Tibial artery (tissue), 4 donors: ENCODE data around the gene RAB11FIP4.

Experiments
- DNase-seq, 2 donors: peaks; one replicate each; pipeline ENCODE4 v3.0.0-alpha.2; 2019
- H3K27ac ChIP-seq, 2 donors: fragments of 200-600 bp; sonication (generic) in 1 of 2; 1 replicate in 1 of 2; 2 replicates in 1 of 2; pipeline ENCODE4 v1.5.1; 2018 to 2019; ENCODE audit warnings: mild to moderate bottlenecking in 1 of 2
- H3K27me3 ChIP-seq, 2 donors: fragments of 200-600 bp; sonication (generic) in 1 of 2; one replicate each; pipeline versions ENCODE4 v1.5.1 to v1.6.0; 2016 to 2019
- H3K36me3 ChIP-seq, 3 donors: fragments of 200-600 bp; sonication (generic) in 2 of 3; one replicate each; pipeline ENCODE4 v1.5.1; 2016 to 2019; ENCODE audit warnings: mild to moderate bottlenecking in 2 of 3
- H3K4me1 ChIP-seq, 4 donors: fragments of 200-600 bp; sonication (generic) in 2 of 4; 1 replicate in 3 of 4; 2 replicates in 1 of 4; pipeline ENCODE4 v1.5.1; 2016 to 2019
- H3K4me3 ChIP-seq, 2 donors: fragments of 200-600 bp; sonication (generic) in 1 of 2; 1 replicate in 1 of 2; 2 replicates in 1 of 2; pipeline ENCODE4 v1.5.1; 2018 to 2019; ENCODE audit warnings: mild to moderate bottlenecking in 2 of 2
- H3K9me3 ChIP-seq, 3 donors: fragments of 200-600 bp; sonication (generic) in 1 of 3; one replicate each; pipeline ENCODE4 v1.5.1; 2016 to 2019
- CTCF ChIP-seq, 2 experiments: fragments of 200-600 bp in 1 of 2; fragments of 450-650 bp in 1 of 2; IDR thresholded peaks; one replicate each; pipeline ENCODE4 v1.5.1; 2017 to 2019; ENCODE audit warnings: antibody characterized with exemption in 2 of 2, mild to moderate bottlenecking in 1 of 2, moderate library complexity in 1 of 2
- intact Hi-C: fragments of 100-400 bp; cut with DNase I; formaldehyde crosslinking; loops from one replicate; pipeline ENCODE4 v1.15.0; 2023; ENCODE audit warnings: low total_unique reads

The RAB11FIP4 gene

DNA sequence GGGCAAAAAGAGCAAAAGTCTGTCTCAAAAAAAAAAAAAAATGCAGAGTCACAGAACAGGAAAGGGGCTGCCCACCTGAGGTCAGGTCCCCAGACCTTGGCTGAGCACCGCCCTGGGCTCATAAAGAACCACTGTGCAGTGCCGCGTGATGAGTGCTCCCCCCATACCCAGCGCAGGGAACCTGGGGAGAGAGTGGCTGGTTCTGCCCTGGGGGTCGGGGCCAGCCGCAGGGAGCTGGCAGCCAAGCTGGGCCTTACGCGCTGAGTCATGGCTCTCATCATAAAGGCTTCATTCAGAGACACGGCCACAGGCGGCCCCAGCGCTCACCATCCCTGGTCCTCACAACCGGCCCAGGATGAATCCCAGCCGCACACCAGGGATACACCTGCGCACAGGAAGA, 80.7 kb downstream of the RAB11FIP4 start:
- no peak overlapping the region for H3K27ac ChIP-seq
- no peak overlapping the region for H3K4me3 ChIP-seq
- no peaks in the 10 kb centered on the region for H3K4me1 ChIP-seq
- intact Hi-C loops: no loop called here
- TF ChIP-seq CTCF (IDR thresholded peaks at IDR 0.05): no peak
- H3K36me3 ChIP-seq: no peaks in the 10 kb centered on the region
- no peak for DNase-seq
- H3K27me3 ChIP-seq: peaks cover 0 to 32% of the 10 kb centered on the region in 2 donors
- H3K9me3 ChIP-seq: no peaks in the 10 kb centered on the region

DNA sequence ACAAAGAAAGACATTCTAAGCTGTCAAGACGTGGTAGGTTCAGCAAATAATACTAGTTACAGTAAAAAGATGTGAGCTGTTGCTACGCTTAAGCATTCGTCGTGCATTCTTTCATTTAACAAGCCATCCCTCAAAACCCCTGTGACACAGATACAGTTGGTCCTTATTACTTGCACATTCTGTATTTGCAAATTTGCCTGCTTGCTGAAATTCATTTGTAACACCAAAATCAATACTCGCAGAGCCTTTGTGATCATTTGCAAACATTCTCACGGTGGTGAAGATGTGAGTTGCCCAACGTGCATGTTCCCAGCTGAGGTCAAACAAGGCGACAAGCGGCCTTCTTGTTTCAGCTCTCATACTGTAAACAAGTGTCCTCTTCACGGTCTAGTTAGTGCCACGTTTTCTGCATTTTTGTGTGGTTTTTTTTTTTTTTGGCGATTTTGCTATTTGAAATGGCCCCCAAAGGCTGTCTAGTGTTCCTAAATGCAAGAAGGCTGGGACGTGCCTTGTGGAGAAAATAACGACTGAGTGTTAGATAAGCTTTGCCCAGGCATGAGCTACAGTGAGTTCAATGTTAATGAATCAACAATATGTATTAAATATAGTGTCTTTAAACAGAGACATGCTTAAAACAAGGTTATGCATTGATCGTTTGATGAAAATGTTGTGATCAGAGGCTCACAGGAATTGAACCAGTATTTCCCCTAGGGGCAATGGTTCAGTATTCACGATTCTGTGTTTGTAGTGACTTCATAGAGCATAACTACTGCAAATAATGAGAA, 84.1 kb downstream of the RAB11FIP4 start:
- Histone ChIP-seq H3K36me3 (no peaks in the 10 kb centered on the region), H3K27ac (no peak overlapping the region), H3K9me3 (no peaks in the 10 kb centered on the region), H3K4me1 (no peaks in the 10 kb centered on the region), H3K4me3 (no peak overlapping the region), H3K27me3 (peaks cover 0 to 48% of the 10 kb centered on the region in 2 donors)
- intact Hi-C loops: no loop called here
- no peak for TF ChIP-seq CTCF (IDR thresholded peaks at IDR 0.05)
- DNase-seq: no peak

GRCh38 chr17:31476525-31477416, 85.3 kb downstream of the RAB11FIP4 start:
- intact Hi-C loops: no loop called here
- no peak overlapping the region for H3K27ac ChIP-seq
- peaks cover 0 to 46% of the 10 kb centered on the region in 2 donors for H3K27me3 ChIP-seq
- H3K4me1 ChIP-seq: no peaks in the 10 kb centered on the region
- DNase-seq: no peak
- no peaks in the 10 kb centered on the region for H3K36me3 ChIP-seq
- no peaks in the 10 kb centered on the region for H3K9me3 ChIP-seq
- no peak for TF ChIP-seq CTCF (IDR thresholded peaks at IDR 0.05)
- H3K4me3 ChIP-seq: no peak overlapping the region

DNA sequence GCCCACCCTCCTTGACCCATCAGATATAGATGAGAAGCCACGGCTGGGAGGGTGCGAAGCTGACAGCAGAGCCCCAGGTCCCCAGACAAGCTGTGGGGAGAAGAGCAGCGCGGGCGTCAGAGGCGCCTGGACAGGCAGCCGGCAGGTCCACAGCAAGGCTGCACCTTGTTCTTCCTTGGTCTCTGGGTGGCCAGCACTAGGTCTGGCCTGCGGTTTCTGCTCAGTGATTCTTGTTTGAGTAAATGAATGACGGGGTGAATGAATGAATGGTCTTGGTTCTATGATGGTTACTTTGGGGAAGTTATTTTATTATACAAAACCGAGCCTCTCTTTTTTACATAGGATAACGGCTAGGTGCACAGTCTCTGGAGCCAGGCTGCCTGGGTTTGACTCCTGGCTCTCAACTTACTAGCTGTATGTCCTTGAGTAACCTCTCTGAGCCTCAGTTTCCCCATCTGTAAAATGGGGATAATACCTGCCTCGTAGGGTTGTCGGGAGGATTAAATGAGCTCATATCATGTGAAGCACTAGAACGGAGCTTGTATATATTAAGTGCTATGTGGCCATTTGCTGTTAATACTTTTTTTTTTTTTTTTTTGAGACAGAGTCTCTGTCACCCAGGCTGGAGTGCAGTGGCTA, 86.1 kb downstream of the RAB11FIP4 start:
- TF ChIP-seq CTCF (IDR thresholded peaks at IDR 0.05): no peak
- Histone ChIP-seq H3K27ac (no peak overlapping the region), H3K4me1 (no peaks in the 10 kb centered on the region), H3K4me3 (no peak overlapping the region), H3K27me3 (peaks cover 0 to 45% of the 10 kb centered on the region in 2 donors), H3K36me3 (no peaks in the 10 kb centered on the region), H3K9me3 (no peaks in the 10 kb centered on the region)
- no peak for DNase-seq
- intact Hi-C loops: no loop called here

- no peak for TF ChIP-seq CTCF (IDR thresholded peaks at IDR 0.05)
- Histone ChIP-seq H3K36me3 (no peaks in the 10 kb centered on the region), H3K27ac (no peak overlapping the region), H3K9me3 (no peaks in the 10 kb centered on the region), H3K4me3 (no peak overlapping the region), H3K4me1 (no peaks in the 10 kb centered on the region), H3K27me3 (peaks cover 0 to 34% of the 10 kb centered on the region in 2 donors)
- DNase-seq: no peak
- intact Hi-C loops: no loop called here
These were observed 87.6 kb downstream of the RAB11FIP4 start for GRCh38 chr17:31479062-31479408.
